ENCODE results near the gene CPEB4. TPM values are rescaled to one million over a fixed set of nuclear protein-coding genes. Genes with fewer than 3 reads are reported as not detected.

Gene CPEB4
- total RNA-seq, 1 experiment from 2014 or later, result 8.7 TPM

- Histone ChIP-seq H2AFZ (ENCODE audit: low read length) (no peak overlapping the region), H3K23ac (ENCODE audit: insufficient read length, low read depth, low read length) (no peak overlapping the region), H3K9me3 (ENCODE audit: control insufficient read depth, low read depth, low read length) (no peaks in the 10 kb centered on the region), H3K79me2 (ENCODE audit: insufficient read depth, low read length) (no peaks in the 10 kb centered on the region; the same call in 1 of the 2 replicates), H4K91ac (ENCODE audit: insufficient read length, low read depth, low read length) (no peak overlapping the region), H4K5ac (ENCODE audit: insufficient read length, low read depth, low read length) (no peak overlapping the region), H3K4me2 (ENCODE audit: insufficient read depth, insufficient read length, low read length) (no peak overlapping the region), H2BK15ac (ENCODE audit: low read depth, low read length) (no peak overlapping the region), H3K56ac (ENCODE audit: insufficient read length, low read depth, low read length) (no peak overlapping the region), H3K27ac (ENCODE audit: insufficient read length, low read depth, low read length) (no peak overlapping the region), H3K23me2 (ENCODE audit: insufficient read length, low read depth, low read length, poor library complexity, severe bottlenecking) (peaks cover 7% of the 10 kb centered on the region), H2BK20ac (ENCODE audit: low read depth, low read length, poor library complexity, severe bottlenecking) (no peak overlapping the region), H3K4ac (ENCODE audit: low read depth, low read length) (no peak overlapping the region), H2BK120ac (ENCODE audit: low read depth, low read length, poor library complexity, severe bottlenecking) (no peak overlapping the region), H2AK5ac (ENCODE audit: insufficient read length, low read length) (no peak overlapping the region), H3K9ac (ENCODE audit: extremely low read depth, insufficient read length, low read length) (no peak overlapping the region), H3K79me1 (ENCODE audit: insufficient read depth, low read depth, low read length, poor library complexity, severe bottlenecking) (no peaks in the 10 kb centered on the region), H3K18ac (ENCODE audit: insufficient read length, low read depth, low read length) (no peak overlapping the region), H2BK5ac (ENCODE audit: insufficient read length, low read length) (no peak overlapping the region), H3K14ac (ENCODE audit: insufficient read depth, low read length) (no peak overlapping the region), H3T11ph (ENCODE audit: low read length) (no peak overlapping the region), H2BK12ac (ENCODE audit: insufficient read length, low read depth, low read length) (no peak overlapping the region), H4K8ac (replicated peaks; ENCODE audit: insufficient read length, low read depth, low read length) (no peak overlapping the region), H3K4me1 (ENCODE audit: insufficient read depth, low read length) (no peaks in the 10 kb centered on the region; the same call in 1 of the 2 replicates), H4K20me1 (ENCODE audit: control insufficient read depth, insufficient read depth, insufficient read length) (no peaks in the 10 kb centered on the region), H3K27me3 (ENCODE audit: insufficient read depth, low read length) (no peaks in the 10 kb centered on the region)
- no peak for DNase-seq
- no peaks in the 10 kb centered on the region; the same call in 1 of the 2 replicates for H3K27me3 Mint-ChIP-seq (ENCODE audit: low read depth)
- TF ChIP-seq, protein P1, sequence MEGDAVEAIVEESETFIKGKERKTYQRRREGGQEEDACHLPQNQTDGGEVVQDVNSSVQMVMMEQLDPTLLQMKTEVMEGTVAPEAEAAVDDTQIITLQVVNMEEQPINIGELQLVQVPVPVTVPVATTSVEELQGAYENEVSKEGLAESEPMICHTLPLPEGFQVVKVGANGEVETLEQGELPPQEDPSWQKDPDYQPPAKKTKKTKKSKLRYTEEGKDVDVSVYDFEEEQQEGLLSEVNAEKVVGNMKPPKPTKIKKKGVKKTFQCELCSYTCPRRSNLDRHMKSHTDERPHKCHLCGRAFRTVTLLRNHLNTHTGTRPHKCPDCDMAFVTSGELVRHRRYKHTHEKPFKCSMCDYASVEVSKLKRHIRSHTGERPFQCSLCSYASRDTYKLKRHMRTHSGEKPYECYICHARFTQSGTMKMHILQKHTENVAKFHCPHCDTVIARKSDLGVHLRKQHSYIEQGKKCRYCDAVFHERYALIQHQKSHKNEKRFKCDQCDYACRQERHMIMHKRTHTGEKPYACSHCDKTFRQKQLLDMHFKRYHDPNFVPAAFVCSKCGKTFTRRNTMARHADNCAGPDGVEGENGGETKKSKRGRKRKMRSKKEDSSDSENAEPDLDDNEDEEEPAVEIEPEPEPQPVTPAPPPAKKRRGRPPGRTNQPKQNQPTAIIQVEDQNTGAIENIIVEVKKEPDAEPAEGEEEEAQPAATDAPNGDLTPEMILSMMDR (conservative IDR thresholded peaks at IDR 0.05), result 0 out of 3 replicates have a peak, but pooled peaks have one; percentile 9
- 0 out of 5 replicates have a peak, but pooled peaks cover 0 to 2% of the 10 kb centered on the region in 2 experiments for H3K9me3 Mint-ChIP-seq
- no peaks in the 10 kb centered on the region for H3K36me3 Mint-ChIP-seq (ENCODE audit: insufficient read depth in 1 of 3, low read depth in 3 of 3)
- peak overlapping the region in 1 of 2 experiments; percentile 20; a peak in 1 of 5 replicates for H3K4me3 Mint-ChIP-seq
- no CpG with 5 or more reads among the region's 2 CpGs for WGBS (ENCODE audit: extremely low coverage, insufficient read length, low lambda C conversion rate)
- H3K4me1 Mint-ChIP-seq, result peaks cover 29 to 33% of the 10 kb centered on the region in 2 experiments
- H3K27ac Mint-ChIP-seq, result no peak overlapping the region
These were observed 2.0 kb upstream of the CPEB4 start for GRCh38 chr5:173886150-173886549.

All from H9 (cell line).